ENCODE results near the gene JAKMIP2. TPM values are rescaled to one million over a fixed set of nuclear protein-coding genes. Genes with fewer than 3 reads are reported as not detected.

The JAKMIP2 gene
- total and polyA plus RNA-seq, 4 donors, result 0.93 to 3.8 (median 2.1) TPM

GRCh38 chr5:147712019-147712418, 70.5 kb downstream of the JAKMIP2 start:
- 85 to 88% methylated on average over 3 of the region's 3 CpGs for WGBS, 2 donors
- H3K4me3 ChIP-seq, result no peak overlapping the region
- no peaks in the 10 kb centered on the region for H3K4me1 ChIP-seq (ENCODE audit: control insufficient read depth in 5 of 5, insufficient read depth in 5 of 5, low read length in 5 of 5)
- H3K27me3 ChIP-seq (ENCODE audit: control insufficient read depth in 3 of 3, insufficient read depth in 3 of 3, low read length in 2 of 3), result no peaks in the 10 kb centered on the region
- DNase-seq (no peak), ATAC-seq (ENCODE audit: insufficient read depth, low FRiP score) (no peak)
- no peak overlapping the region for H3K9ac ChIP-seq (ENCODE audit: insufficient read depth in 1 of 2, low read length in 2 of 2)
- no peaks in the 10 kb centered on the region for H3K9me3 ChIP-seq (ENCODE audit: control insufficient read depth in 4 of 4, insufficient read depth in 3 of 4, low read length in 3 of 4)
- no peak overlapping the region for H3K27ac ChIP-seq (ENCODE audit: low read depth in 1 of 2, low read length in 1 of 2)
- no peak for TF ChIP-seq CTCF (IDR thresholded peaks at IDR 0.05; ENCODE audit: control extremely low read depth, extremely low read depth)
- no peaks in the 10 kb centered on the region for H3K36me3 ChIP-seq (ENCODE audit: control insufficient read depth in 4 of 4, insufficient read depth in 4 of 4, low read length in 4 of 4)

GRCh38 chr5:147711019-147711418, 71.5 kb downstream of the JAKMIP2 start:
- DNase-seq (no peak), ATAC-seq (ENCODE audit: insufficient read depth, low FRiP score) (no peak)
- H3K4me3 ChIP-seq, result no peak overlapping the region
- H3K27me3 ChIP-seq (ENCODE audit: control insufficient read depth in 3 of 3, insufficient read depth in 3 of 3, low read length in 2 of 3), result no peaks in the 10 kb centered on the region
- no peak overlapping the region for H3K27ac ChIP-seq (ENCODE audit: low read depth in 1 of 2, low read length in 1 of 2)
- H3K9me3 ChIP-seq (ENCODE audit: control insufficient read depth in 4 of 4, insufficient read depth in 3 of 4, low read length in 3 of 4), result no peaks in the 10 kb centered on the region
- H3K9ac ChIP-seq (ENCODE audit: insufficient read depth in 1 of 2, low read length in 2 of 2), result no peak overlapping the region
- whole genome bisulfite sequencing, 2 donors, result 71 to 80% methylated on average over 1 of the region's 1 CpG
- no peaks in the 10 kb centered on the region for H3K4me1 ChIP-seq (ENCODE audit: control insufficient read depth in 5 of 5, insufficient read depth in 5 of 5, low read length in 5 of 5)
- TF ChIP-seq CTCF (IDR thresholded peaks at IDR 0.05; ENCODE audit: control extremely low read depth, extremely low read depth), result no peak
- H3K36me3 ChIP-seq (ENCODE audit: control insufficient read depth in 4 of 4, insufficient read depth in 4 of 4, low read length in 4 of 4), result no peaks in the 10 kb centered on the region

GRCh38 chr5:147708708-147709107, 73.8 kb downstream of the JAKMIP2 start:
- Histone ChIP-seq H3K27me3 (ENCODE audit: control insufficient read depth in 3 of 3, insufficient read depth in 3 of 3, low read length in 2 of 3) (no peaks in the 10 kb centered on the region), H3K27ac (ENCODE audit: low read depth in 1 of 2, low read length in 1 of 2) (no peak overlapping the region), H3K36me3 (ENCODE audit: control insufficient read depth in 4 of 4, insufficient read depth in 4 of 4, low read length in 4 of 4) (no peaks in the 10 kb centered on the region), H3K9ac (ENCODE audit: insufficient read depth in 1 of 2, low read length in 2 of 2) (no peak overlapping the region), H3K9me3 (ENCODE audit: control insufficient read depth in 4 of 4, insufficient read depth in 3 of 4, low read length in 3 of 4) (no peaks in the 10 kb centered on the region), H3K4me1 (ENCODE audit: control insufficient read depth in 5 of 5, insufficient read depth in 5 of 5, low read length in 5 of 5) (no peaks in the 10 kb centered on the region), H3K4me3 (no peak overlapping the region)
- no peak for TF ChIP-seq CTCF (IDR thresholded peaks at IDR 0.05; ENCODE audit: control extremely low read depth, extremely low read depth)
- ATAC-seq (ENCODE audit: insufficient read depth, low FRiP score), result no peak
- no peak for DNase-seq
- WGBS, 2 donors, result 79 to 85% methylated on average over 2 of the region's 2 CpGs

GRCh38 chr5:147704544-147704943, 78.0 kb downstream of the JAKMIP2 start:
- ATAC-seq (ENCODE audit: insufficient read depth, low FRiP score), result no peak
- Histone ChIP-seq H3K9ac (ENCODE audit: insufficient read depth in 1 of 2, low read length in 2 of 2) (no peak overlapping the region), H3K36me3 (ENCODE audit: control insufficient read depth in 4 of 4, insufficient read depth in 4 of 4, low read length in 4 of 4) (no peaks in the 10 kb centered on the region), H3K9me3 (ENCODE audit: control insufficient read depth in 4 of 4, insufficient read depth in 3 of 4, low read length in 3 of 4) (no peaks in the 10 kb centered on the region), H3K4me3 (no peak overlapping the region), H3K4me1 (ENCODE audit: control insufficient read depth in 5 of 5, insufficient read depth in 5 of 5, low read length in 5 of 5) (no peaks in the 10 kb centered on the region), H3K27ac (ENCODE audit: low read depth in 1 of 2, low read length in 1 of 2) (no peak overlapping the region), H3K27me3 (ENCODE audit: control insufficient read depth in 3 of 3, insufficient read depth in 3 of 3, low read length in 2 of 3) (no peaks in the 10 kb centered on the region)
- no peak for TF ChIP-seq CTCF (IDR thresholded peaks at IDR 0.05; ENCODE audit: control extremely low read depth, extremely low read depth)
- DNase-seq, result no peak

All from lung (tissue), 12 donors.